Left renal cortex interstitium (tissue), 4 donors: ENCODE measurements around the gene THSD7B. TPM values are rescaled to one million over a fixed set of nuclear protein-coding genes. Genes with fewer than 3 reads are reported as not detected.
"Not testable (repeated sequence)": the region's sequence is repeated elsewhere in the genome, so short reads cannot be mapped to it uniquely, and the experiment has no call there.

Source experiments
- DNase-seq, 4 donors: peaks; one replicate each; pipeline ENCODE4 v3.0.0-alpha.2; 2013; ENCODE audit warnings: low read depth in 4 of 4, low spot score in 2 of 4, missing footprints in 1 of 4
- polyA plus RNA-seq, 4 donors: library from polyadenylated mRNA; unstranded; fragments of 120-200 nt; gene quantifications; one replicate each; pipeline ENCODE4 v1.2.1, GENCODE V29; 2013; ENCODE audit not compliant: insufficient read length in 4 of 4

Gene THSD7B
- polyA plus RNA-seq, 4 donors, result 2.9 to 5.4 (median 4.3) TPM

GRCh38 chr2:137658433-137658832 lies 893.1 kb downstream of the THSD7B start:
- DNase-seq, result no peak

DNA sequence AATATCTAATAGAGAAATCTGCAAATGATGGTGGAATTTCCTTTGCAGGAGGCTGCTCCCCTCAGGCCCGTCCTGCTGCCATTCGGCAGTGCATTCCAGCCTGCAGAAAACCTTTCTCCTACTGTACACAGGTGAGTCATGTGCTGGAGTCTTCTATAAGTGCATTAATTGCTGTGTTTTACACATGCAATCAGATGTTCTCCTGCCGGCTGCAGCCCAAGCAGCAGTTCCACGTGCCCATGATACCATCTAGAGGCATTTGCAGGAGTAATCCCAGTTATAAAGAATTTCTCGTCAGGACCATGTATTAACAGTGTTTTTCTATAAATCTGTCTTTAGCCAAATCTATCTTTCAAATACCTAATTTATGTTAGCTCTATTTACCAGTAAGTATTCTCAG lies 894.3 kb downstream of the THSD7B start:
- no peak for DNase-seq

DNA sequence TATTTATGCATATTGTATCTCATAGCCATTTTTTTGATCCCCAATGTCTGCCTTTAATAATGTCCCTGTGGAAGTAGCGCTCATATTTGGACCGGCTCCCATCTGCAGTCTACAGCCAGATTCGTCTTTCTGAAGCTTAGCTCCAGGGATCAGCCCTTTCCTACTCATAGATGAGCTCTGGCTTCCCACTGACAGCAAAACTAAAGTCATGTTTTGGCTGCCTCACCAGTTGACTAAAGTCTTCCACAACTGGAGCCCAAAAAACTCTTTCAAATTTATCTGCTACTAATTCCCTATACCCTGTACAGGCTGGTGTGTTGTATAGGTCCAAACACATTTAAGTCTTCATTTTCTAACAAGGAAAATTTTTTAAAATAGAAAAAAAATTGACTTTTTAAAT lies 904.8 kb downstream of the THSD7B start:
- DNase-seq, result no peak

DNA sequence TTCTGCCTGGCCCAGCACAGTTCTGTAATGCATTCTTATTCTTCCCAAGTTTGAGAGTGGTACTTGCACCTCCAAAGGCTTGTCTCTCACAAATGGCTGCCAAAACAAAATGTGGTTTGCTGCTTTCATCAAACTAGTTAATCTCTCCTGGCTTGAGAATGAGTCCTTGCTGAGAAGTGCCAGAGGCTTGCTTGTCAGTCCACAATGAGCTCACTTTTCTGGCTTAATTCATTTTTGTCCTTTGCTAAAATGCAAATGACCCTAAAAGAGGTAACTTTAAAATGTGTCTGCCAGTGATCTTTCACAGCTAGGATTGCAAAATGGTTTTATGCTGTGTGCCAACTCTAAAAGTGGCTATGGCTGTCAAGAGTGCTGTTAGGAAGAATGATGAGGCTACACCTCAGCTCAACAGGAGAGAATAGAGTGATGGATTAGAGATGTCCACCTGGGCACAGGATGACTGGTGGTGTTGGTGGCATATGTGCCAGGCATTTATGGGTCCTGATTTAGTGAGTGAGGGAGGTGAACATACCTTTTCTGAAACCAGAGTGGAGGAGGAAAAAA lies 907.7 kb downstream of the THSD7B start:
- no peak for DNase-seq

DNA sequence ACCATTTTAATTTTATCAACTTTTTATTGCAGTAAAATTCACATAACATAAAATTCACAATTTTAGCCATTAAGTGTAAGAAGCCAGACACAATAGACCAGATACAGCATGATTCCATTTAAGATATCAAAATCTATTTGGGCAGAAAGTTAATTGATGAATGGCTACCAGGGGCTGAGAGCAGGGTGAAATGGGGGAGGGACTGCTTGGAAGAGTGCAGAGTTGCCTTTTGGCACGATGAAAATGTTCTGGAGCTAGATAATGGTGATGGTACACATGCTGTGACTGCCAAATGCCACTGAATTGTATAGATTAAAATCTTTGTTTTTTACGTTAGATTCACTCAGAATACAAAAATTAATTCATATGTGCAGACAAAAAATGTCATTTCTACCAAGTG lies 909.6 kb downstream of the THSD7B start:
- no peak for DNase-seq

- DNase-seq, result no peak
Measured at GRCh38 chr2:137675584-137676327, 910.4 kb downstream of the THSD7B start.

- DNase-seq, result no peak
Measured at GRCh38 chr2:137676346-137676745, 911.0 kb downstream of the THSD7B start.

DNA sequence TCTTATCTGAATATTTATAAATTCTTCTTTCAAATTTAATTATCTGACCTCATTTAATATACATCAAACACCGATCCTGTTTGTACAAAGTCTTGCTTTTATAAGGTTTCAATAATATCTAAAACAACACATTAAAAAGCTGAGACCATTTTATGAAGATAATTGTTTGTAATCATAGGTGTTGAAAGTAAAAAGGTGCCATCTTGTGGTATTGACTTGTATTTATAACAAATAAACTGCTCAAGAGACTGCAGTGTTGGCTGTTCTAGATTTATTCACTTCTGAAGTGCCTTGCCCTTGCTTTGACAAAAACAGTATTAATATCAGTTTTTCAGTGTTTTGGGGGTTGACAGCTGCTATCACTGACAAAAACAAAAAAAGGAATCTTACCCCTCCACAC lies 912.1 kb downstream of the THSD7B start:
- DNase-seq, result no peak

DNA sequence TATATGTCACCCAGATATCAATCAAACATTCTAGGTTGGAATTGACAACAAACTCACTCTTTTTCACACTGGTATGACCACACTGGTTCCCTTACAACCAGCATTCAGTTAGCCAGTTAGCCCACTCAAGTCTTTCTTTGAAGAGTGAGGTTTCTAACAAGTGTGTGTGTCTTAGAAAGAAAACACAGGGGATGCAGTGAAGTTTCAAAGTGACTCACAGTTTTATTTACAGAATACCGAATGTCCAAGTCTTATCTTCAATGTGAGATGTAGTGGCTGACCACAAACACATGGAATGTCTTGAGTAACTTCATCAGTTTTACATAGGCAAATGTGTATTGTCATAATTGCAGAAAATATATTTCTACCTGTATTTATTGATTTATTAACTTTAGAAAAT lies 924.2 kb downstream of the THSD7B start:
- DNase-seq, result no peak

DNA sequence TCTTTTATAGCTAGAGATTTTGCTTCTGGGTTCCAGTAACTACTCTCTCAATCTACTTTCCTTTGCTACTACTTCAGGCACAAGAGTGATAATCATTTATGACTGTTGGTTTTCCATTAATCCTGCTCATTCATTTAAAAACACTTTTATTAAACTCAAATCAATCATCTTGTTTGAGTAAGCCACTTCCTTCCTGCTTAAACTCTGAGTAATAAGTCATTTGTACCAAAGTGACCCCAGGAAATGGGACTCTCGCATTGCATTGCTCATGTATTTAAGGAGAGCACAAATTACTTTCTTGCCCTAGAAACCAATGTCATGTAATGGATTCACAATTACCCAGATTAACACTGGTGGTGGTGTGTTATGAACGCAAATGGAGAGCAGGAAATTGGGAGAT lies 928.2 kb downstream of the THSD7B start:
- DNase-seq, result no peak

DNA sequence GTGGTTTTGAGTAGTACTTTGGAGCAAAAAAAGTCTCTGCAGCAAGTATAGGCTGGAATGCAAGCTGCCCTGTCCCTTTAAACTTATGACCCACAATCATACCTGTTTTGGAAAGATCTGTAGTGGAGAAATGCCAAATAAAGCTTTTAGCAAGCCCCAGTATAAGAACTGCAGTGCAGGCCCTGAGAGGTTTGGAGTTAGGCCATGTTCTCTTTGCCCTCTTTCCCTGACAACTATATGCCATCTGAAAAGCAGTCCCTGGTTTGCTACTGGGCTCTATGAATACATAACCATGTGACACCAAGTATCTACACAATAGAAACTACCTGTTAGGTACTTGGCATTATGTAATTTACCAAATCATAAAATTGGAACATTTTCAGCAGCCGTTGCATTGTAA lies 931.6 kb downstream of the THSD7B start:
- no peak for DNase-seq

- not testable (repeated sequence) for DNase-seq
Measured at GRCh38 chr2:137700250-137700649, 934.9 kb downstream of the THSD7B start.

DNA sequence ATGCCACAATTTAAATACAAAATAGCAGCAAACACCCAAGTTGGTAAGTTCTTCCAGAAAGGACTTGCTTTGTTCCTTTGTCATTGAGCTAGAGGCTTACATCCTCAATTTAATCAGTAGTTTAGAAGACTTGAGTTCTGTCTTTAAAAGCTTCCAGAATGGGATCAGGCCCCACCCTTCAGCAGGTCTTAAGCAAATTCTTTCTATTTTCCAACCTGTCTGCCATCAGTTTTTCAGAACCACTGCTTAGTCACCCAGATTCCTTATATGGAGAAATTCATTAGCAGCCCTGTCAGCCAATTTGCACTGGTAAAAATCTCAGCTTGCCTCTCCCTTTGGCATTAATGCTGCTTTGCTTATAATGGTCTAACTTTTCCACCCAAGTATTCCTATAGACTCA lies 935.3 kb downstream of the THSD7B start:
- no peak for DNase-seq

GRCh38 chr2:137705296-137705695 lies 940.0 kb downstream of the THSD7B start:
- DNase-seq, result no peak

DNA sequence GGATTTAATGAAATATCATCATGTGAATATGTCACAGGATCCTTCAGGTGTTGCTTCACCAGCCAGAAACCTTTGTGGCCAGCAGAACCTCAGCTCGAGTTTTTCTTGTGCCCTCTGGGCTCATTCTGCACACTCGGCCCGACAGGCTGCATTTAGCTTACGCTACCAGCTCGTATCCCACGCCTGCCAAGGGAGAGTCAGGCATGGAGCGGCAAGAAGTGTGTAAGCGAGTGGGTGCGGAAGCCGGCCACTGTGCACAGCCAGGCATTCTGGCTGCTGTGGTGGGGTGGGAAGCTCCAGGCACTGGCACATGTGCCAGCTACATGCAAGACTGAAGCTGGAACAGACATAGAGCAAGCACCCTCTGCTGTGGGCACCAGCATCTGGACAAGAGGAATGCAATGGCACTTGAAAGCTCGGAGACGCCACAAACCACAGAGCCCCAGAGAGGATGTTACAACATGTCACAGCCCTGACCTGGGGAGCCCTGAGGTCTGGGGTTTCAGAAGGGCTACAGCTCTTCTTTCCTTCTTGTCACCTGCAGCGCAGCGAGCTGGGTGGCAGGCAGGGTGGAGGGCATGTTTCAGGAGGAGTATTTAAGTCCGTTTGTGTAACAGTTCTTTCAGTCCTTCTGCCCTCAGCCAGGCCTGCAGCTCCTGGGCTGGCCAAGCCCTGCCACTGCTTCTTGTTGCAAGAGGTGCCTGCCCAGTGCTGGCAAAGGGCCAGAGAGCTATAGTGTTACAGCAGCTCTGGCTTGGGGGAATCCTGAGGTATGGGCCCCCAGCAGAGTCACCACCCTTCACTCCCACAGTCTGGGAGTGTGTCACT lies 941.7 kb downstream of the THSD7B start:
- peak in 1 of 4 donors; percentile 8 for DNase-seq

DNA sequence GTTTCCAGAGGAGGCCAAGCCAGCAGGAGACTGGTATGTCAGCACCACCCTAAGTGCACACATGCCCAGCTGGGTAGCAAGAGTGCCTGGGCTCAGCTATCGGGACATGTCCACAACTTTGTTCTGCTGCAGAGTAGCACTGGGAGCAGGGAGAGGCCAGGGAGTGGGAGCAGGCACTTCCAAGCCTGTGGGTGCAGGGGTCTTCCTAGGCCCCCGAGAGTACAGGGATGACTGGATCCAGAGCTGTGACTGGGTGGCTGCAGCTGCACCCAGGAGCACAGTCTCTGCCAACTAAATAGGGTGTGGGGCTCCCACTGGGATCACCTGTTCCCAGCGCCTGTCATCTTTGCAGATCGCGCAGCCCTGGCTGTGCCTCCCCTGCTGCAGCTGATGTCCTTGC lies 943.0 kb downstream of the THSD7B start:
- no peak for DNase-seq

- DNase-seq, result no peak
Measured at GRCh38 chr2:137715731-137716191, 950.4 kb downstream of the THSD7B start.

DNA sequence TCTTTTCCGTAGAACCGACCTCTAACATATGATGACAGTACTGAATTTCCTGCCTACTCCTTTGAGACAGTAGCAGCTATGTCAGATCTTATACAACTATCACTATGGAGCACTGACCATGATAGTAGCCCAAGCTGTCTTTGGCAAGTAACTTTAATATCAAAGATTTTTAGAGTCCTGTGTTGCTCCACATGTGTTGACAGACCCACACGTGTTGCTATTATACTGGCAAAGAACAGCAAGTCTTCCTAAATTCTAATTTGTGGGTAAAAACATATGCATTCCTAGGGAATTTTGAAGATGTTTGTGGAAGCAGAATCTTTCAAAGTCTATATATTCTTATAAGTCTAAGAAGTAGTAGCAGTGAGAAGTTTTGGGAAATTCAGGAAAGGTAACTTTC lies 953.4 kb downstream of the THSD7B start:
- no peak for DNase-seq

DNA sequence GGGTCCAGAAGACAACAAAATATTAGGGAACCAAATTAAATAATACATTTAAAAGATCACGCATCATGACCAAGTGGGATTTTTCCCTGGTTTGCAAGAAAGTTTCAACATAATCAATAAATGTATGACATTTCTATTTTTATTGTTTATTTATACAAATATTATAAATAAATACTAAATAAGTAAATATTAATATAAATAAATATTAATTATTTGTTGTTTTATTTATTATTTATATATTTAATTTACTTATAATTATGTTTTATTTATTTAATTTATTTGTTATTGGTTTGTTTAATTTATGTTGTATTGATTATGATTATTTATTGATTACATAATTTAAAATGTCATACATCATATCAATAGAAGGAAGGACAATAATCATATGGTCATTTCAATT lies 956.4 kb downstream of the THSD7B start:
- no peak for DNase-seq

DNA sequence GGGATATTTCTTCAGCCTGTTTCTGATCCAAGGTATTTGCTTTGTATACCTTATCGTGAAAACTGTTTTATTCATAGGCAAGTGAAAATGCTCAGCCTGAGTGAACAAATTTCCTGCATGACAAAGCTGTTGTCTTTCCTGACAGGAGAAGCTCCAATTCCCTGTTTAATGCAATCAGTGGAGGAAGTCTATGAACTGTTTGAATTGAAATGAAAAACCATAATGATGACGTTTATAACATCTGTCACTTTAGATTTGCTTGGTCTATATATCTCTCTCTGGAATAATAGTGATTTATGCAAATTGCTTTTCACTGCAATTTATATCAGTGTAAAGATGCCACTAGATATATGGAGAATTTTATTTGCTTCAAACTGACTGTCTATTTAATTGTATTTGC lies 959.6 kb downstream of the THSD7B start:
- DNase-seq, result no peak
